ENCODE results near the gene TMOD2. TPM values are rescaled to one million over a fixed set of nuclear protein-coding genes. Genes with fewer than 3 reads are reported as not detected.

Gene TMOD2
- total and polyA plus RNA-seq, 2 donors: 4.8 to 5.7 TPM

Other genes starting within 250 kb of the TMOD2 start
- 18.9 TPM for gene DMXL2, start 128.8 kb upstream of the TMOD2 start, total RNA-seq
- gene DMXL2, start 128.8 kb upstream of the TMOD2 start, polyA plus RNA-seq: 34.8 TPM
- 0.19 TPM for gene SCG3, start 70.1 kb upstream of the TMOD2 start, total RNA-seq
- gene SCG3, start 70.1 kb upstream of the TMOD2 start, polyA plus RNA-seq: 0.59 TPM
- gene LYSMD2, start 13.9 kb upstream of the TMOD2 start, total RNA-seq: 19.6 TPM
- 30.1 TPM for gene LYSMD2, start 13.9 kb upstream of the TMOD2 start, polyA plus RNA-seq
- 26.3 TPM for gene TMOD3, start 78.1 kb downstream of the TMOD2 start, total RNA-seq
- 15.8 TPM for gene TMOD3, start 78.1 kb downstream of the TMOD2 start, polyA plus RNA-seq
- gene LEO1, start 220.2 kb downstream of the TMOD2 start, total RNA-seq: 26.8 TPM
- gene LEO1, start 220.2 kb downstream of the TMOD2 start, polyA plus RNA-seq: 12.5 TPM